Osteocyte (in vitro differentiated cells): ENCODE results near the gene ESRP2. TPM values are rescaled to one million over a fixed set of nuclear protein-coding genes. Genes with fewer than 3 reads are reported as not detected.

Source experiments
- DNase-seq: peaks from one replicate; pipeline ENCODE4 v3.0.0; 2021; ENCODE audit warnings: mixed read lengths; ENCODE audit not compliant: unreplicated experiment; ENCODE audit errors: extremely low spot score
- H3K27ac Mint-ChIP-seq: one replicate; pipeline ENCODE4 v1.8.0; 2021; ENCODE audit warnings: mild to moderate bottlenecking, mixed read lengths; ENCODE audit not compliant: unreplicated experiment
- H3K27me3 Mint-ChIP-seq: one replicate; pipeline ENCODE4 v1.8.0; 2021; ENCODE audit warnings: mixed read lengths; ENCODE audit not compliant: unreplicated experiment
- H3K36me3 Mint-ChIP-seq: one replicate; pipeline ENCODE4 v1.8.0; 2021; ENCODE audit warnings: mixed read lengths; ENCODE audit not compliant: unreplicated experiment
- H3K4me1 Mint-ChIP-seq: one replicate; pipeline ENCODE4 v1.8.0; 2021; ENCODE audit warnings: mixed read lengths; ENCODE audit not compliant: unreplicated experiment
- H3K4me3 Mint-ChIP-seq: one replicate; pipeline ENCODE4 v1.8.0; 2021; ENCODE audit warnings: mild to moderate bottlenecking, moderate library complexity, mixed read lengths; ENCODE audit not compliant: unreplicated experiment
- H3K9me3 Mint-ChIP-seq: one replicate; pipeline ENCODE4 v1.8.0; 2021; ENCODE audit warnings: mixed read lengths; ENCODE audit not compliant: unreplicated experiment
- CTCF ChIP-seq: fragments of 200-600 bp; sonication (generic); IDR thresholded peaks from 2 replicates; pipeline ENCODE4 v1.5.0; 2021; ENCODE audit warnings: antibody characterized with exemption, mild to moderate bottlenecking, moderate library complexity
- total RNA-seq: library from RNA; stranded (reverse); gene quantifications from 2 replicates; pipeline ENCODE4 v1.2.1, GENCODE V29; 2021

The ESRP2 gene
- total RNA-seq, 1 donor from 2014 or later = 0.24 TPM

- peaks cover 1% of the 10 kb centered on the region for H3K4me1 Mint-ChIP-seq
- TF ChIP-seq CTCF = no peak
- no peaks in the 10 kb centered on the region for H3K9me3 Mint-ChIP-seq
- no peak for DNase-seq
- no peak overlapping the region for H3K27ac Mint-ChIP-seq
- H3K4me3 Mint-ChIP-seq = no peak overlapping the region
- no peaks in the 10 kb centered on the region for H3K27me3 Mint-ChIP-seq
- peaks cover 20% of the 10 kb centered on the region for H3K36me3 Mint-ChIP-seq
Measured at GRCh38 chr16:68194251-68194650, 41.7 kb downstream of the ESRP2 start.

GRCh38 chr16:68190736-68191510, 45.0 kb downstream of the ESRP2 start:
- Mint-ChIP-seq H3K36me3 (peaks cover 29% of the 10 kb centered on the region), H3K27me3 (no peaks in the 10 kb centered on the region), H3K9me3 (no peaks in the 10 kb centered on the region), H3K27ac (no peak overlapping the region), H3K4me1 (no peaks in the 10 kb centered on the region), H3K4me3 (no peak overlapping the region)
- DNase-seq = no peak
- TF ChIP-seq CTCF = no peak

- no peak overlapping the region for H3K4me3 Mint-ChIP-seq
- H3K27ac Mint-ChIP-seq = no peak overlapping the region
- DNase-seq = no peak
- TF ChIP-seq CTCF = no peak
- no peaks in the 10 kb centered on the region for H3K9me3 Mint-ChIP-seq
- H3K4me1 Mint-ChIP-seq = no peaks in the 10 kb centered on the region
- no peaks in the 10 kb centered on the region for H3K27me3 Mint-ChIP-seq
- peaks cover 35% of the 10 kb centered on the region for H3K36me3 Mint-ChIP-seq
Measured at GRCh38 chr16:68190081-68190480, 45.8 kb downstream of the ESRP2 start.

GRCh38 chr16:68188170-68188569, 47.8 kb downstream of the ESRP2 start:
- no peak overlapping the region for H3K27ac Mint-ChIP-seq
- H3K36me3 Mint-ChIP-seq = peaks cover 45% of the 10 kb centered on the region
- no peaks in the 10 kb centered on the region for H3K9me3 Mint-ChIP-seq
- no peaks in the 10 kb centered on the region for H3K27me3 Mint-ChIP-seq
- TF ChIP-seq CTCF = no peak
- no peak for DNase-seq
- no peak overlapping the region for H3K4me3 Mint-ChIP-seq
- H3K4me1 Mint-ChIP-seq = no peaks in the 10 kb centered on the region

GRCh38 chr16:68187505-68187904, 48.4 kb downstream of the ESRP2 start:
- no peak for DNase-seq
- TF ChIP-seq CTCF = no peak
- Mint-ChIP-seq H3K4me1 (no peaks in the 10 kb centered on the region), H3K4me3 (no peak overlapping the region), H3K9me3 (no peaks in the 10 kb centered on the region), H3K36me3 (peaks cover 45% of the 10 kb centered on the region), H3K27ac (no peak overlapping the region), H3K27me3 (no peaks in the 10 kb centered on the region)
